Head of caudate nucleus (tissue), 42 donors: Measurements from ENCODE around the gene USH1G.

ENCODE experiments used
- DNase-seq, 42 donors: peaks; one replicate each; pipeline versions ENCODE4 v3.0.0 to v3.0.0-alpha.2; 2020 to 2021; ENCODE audit warnings: mixed read lengths in 7 of 42
- intact Hi-C: fragments of 100-400 bp; cut with DNase I; formaldehyde crosslinking; loops from one replicate; pipeline ENCODE4 v1.15.0; 2022

The USH1G gene

DNA sequence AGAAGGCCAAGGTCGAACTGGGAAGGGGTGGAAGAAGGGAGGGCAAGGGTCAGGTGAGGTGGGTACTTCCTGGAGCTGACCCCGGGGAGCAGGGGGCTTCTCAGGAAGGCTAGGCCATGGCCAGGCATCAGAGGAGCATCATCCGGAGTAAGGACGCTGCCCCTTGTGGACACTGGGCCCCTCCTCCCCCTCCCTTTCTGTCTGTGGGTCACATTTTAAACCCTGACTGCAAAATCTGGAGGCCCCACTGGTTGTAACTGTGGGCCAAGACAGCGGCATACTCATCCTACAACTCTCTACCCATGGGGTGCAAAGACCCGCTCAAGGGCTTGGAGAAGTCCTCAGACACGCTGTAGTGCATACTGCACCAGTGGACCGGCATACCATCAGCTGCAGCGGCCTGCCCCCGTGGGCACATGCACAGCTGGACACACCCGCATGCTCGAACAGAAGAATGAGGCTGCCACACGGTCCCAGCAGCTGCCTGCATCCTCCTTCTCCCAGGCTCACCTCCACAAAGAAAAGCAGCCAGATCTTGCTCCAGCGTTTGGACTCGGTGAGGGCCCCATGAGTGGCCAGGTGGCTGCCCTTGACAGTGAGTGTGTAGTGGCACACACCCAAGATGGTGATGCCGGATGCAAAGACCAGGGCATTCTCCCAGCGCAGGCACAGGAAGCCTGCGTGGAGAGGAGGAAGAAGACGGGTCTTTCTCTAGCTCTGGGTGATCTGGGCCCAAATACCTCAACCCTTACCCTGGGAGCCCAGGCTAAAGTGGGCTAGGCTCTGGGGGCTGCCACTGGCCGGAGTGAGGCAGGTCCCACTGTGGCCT is 30.8 kb downstream of the USH1G start:
- intact Hi-C loops = no loop called here
- no peak for DNase-seq

DNA sequence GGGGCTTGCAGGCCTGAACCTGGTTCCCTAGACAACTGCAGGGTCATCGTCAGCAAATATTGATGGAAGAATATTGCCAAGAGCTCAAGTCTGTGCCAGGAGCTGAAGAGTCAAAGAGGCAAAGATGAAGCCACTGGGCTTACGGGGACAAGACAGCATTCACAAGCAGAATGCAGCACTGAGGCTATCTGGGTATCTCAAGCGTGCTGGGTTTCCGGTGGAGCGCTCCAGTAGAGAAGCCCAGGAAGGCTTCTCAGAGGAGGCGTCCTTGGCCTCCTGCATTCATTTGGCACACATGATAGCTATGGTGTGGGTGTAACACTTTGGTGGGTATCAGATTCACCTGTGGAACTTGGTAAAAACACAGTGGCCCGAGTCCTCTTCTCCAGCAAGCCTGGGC is 32.5 kb downstream of the USH1G start:
- intact Hi-C loops = no loop called here

DNA sequence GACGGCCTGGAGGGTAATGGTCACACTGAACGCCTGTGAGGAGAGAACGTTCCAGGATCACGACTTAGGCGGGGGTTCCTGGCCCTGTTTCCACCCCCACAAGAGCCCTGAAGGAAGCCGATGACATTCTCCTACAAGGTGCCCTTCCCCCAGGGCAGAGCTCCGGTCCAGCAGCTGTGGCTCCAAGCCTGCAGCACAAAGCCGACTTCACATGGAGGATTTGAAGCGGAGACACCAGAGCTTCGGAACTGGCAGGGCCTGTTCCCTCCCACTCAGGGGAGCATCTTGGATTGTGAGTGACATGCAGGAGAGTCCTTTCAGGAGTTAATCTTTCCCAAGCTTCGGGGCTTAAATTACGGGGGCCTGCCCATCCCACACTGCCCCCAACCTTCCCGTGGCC is 34.6 kb downstream of the USH1G start:
- no peak for DNase-seq
- intact Hi-C loops = no loop called here

More for the DNA sequence above, 32.5 kb downstream of the USH1G start:
- no peak for DNase-seq

DNA sequence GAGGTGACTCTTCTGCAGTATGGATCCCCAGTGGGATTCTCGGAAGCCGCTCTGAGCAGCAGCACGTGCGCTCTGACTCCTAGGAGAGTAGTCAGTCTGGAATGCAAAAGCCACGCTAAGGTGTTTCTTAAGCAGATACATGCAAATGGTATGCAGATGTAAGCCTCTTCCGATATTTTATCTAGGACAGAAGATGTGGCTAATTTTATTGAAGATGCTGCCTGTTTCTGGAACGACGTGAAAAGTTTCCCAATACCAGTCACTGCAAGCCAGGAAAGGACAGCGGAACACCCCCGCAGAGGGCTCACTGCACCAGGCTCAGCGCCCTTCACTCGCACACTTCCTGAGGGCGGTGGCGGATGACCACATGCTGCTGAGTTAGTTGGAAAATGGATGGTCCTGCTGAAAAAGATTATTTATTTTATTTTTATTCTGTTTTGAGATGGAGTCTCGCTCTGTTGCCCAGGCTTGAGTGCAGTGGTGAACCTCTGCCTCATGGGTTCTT is 39.8 kb downstream of the USH1G start:
- no peak for DNase-seq
- intact Hi-C loops = no loop called here

DNA sequence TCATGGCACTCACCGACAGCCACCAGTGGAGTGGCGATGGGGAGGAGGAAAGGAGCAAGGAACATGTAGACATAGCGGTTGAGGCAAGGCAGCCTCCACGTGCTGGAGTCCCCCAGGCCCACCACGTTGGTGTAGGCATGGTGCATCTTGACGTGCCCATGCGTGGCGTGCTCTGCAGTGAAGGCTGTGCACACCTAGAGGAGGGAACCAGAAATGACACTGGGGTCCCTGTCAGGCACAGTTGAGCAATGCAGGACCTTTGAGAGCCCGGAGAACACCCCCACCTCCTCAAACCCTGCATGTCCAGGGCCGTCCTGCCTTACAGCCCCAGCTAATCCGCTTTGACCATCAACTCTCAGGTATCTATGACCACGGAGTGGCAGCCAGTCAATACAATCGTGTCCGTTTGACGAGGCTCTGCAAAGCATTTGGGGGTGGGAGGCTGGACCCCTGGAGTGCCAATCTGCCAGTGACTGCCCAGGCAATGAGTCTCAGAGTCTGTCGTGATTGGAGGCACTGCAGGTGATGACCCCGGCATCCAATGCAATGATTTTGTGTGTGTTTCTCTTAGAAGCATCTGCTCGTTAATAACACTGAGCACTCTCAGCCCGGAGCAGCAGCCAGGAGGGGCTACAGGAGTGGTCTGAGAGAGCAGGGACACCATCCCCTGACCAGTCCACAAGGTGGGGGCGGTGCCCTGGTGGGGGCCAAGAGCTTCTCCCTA is 40.4 kb downstream of the USH1G start:
- intact Hi-C loops = no loop called here
- no peak for DNase-seq

DNA sequence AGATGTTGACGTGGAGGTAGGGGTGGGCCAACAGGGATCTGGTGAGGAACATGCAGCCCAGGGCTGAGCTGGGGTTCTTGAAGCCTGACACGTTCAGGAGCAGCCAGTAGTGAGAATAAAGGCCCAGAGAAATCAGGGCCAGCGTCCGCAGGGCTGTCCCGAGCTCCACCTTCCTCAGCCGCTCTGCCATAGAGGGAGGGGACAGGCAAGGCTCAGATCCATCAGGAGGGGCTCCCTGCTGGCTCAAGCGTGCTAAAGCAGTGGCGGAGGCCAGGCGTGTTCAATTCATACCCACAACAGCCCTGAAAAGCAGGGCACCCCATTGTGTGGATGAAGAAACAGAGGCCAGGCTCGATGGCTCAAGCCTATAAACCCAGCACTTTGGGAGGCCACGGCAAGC is 42.0 kb downstream of the USH1G start:
- no peak for DNase-seq
- intact Hi-C loops = no loop called here

DNA sequence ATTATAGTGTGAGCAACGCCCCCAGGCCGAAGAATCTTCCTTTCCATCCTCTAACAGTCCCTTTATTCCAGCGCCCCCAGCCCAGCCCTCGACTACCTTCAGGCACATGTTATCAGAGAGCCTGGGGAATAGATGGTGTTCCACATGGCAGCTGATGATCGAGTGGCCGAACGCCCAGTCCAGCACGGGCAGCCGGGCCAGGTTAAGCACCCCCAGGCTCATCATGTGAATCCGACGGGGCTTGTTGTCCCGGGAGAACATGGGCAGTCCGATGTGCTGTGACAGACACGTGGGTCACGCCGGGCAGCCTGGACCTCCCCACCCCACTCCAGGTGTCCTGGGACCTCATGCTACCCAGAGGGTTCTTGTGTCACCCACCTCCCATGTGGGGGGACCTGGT is 43.7 kb downstream of the USH1G start:
- intact Hi-C loops = no loop called here
- no peak for DNase-seq

DNA sequence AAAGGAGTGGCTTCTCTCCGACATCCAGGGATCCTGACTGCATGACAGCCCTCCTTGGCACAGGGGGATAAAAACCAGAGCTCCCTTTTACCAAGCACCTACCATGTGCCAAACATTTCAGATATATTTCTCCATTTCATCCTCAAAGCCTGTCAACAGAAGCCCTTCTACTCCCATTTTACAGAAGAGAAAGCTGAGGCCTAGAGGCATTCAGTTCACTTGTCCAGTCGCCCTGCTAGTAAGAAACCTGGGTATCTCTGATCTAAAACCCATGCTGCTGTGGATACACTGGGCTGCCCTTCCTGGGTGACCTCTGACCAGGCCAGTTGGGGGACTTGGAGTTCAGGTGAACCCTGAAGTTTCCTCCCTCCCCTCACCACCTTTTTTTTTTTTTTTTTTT is 44.4 kb downstream of the USH1G start:
- no peak for DNase-seq
- intact Hi-C loops = no loop called here

DNA sequence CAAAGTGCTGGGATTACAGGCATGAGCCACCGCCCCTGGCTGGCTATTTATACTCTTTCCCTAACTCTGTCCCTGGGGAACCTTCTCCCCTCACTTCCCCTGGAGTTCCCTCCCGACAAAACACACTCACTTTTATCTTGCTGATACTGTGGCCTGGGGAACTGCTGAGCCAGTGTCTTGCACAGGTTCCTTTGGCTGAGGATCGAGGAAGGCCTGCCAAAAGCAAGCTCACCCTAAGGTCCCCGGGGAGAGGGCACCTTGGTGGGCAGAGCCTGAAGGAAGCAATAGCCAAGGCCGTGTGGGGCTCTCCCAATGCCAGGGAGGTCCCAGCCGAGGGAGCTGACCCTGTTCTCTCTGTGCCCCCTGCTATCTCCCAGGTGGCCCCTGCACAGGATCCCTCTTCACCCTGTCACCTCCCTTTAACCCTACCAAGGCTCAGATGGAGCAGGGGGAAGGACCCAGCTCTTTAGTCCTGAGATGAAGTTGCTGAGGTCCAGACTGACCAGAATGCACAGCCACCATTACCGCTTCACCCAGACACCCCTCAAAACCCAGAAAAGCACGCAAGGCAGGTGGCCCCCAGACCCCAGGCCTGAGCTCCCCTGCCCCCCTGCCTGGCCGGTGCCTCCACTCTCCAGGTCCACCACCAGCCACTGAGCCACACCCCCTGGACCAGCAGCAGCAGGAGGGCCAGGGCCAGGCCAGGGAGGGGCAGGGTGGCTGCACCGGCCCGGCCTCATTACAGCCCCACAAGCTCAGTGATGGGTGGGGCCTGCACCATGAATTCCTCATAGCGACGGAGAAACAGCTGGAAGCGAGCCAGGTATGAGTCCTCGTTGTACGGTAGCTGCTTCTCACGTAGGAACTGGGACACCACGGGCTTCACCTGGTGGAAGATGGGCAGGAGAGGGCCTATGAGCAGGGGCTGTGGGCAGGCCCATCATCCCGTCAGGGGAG is 45.2 kb downstream of the USH1G start:
- intact Hi-C loops = no loop called here
- no peak for DNase-seq

DNA sequence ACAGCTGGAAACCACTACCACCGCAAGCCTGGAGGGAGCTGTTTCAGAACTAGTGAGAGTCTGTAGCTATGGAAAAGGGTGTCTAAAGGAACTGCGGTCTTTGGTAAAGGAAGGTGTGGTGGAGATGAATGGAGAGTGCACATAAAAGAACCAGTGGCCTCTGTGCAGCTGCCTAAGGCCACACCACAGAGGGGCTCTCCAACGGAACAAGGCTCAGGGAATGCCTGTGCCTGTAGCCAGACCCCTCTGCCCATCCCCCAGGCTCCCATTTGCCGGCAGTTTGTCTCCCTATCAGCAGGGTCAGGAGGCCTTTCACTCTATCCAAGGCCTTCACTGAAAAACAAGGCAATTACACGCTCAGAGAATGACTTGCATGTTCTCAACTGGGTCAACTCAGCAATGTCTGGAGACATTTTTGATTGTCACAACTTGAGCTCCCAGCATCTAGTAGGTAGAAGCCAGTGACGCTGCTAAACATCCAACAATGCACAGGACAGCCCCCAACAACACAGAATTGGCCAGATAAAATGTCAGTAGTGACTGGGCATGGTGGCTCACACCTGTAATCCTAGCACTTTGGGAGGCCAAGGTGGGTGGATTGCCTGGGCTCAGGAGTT is 47.0 kb downstream of the USH1G start:
- no peak for DNase-seq
- intact Hi-C loops = no loop called here

DNA sequence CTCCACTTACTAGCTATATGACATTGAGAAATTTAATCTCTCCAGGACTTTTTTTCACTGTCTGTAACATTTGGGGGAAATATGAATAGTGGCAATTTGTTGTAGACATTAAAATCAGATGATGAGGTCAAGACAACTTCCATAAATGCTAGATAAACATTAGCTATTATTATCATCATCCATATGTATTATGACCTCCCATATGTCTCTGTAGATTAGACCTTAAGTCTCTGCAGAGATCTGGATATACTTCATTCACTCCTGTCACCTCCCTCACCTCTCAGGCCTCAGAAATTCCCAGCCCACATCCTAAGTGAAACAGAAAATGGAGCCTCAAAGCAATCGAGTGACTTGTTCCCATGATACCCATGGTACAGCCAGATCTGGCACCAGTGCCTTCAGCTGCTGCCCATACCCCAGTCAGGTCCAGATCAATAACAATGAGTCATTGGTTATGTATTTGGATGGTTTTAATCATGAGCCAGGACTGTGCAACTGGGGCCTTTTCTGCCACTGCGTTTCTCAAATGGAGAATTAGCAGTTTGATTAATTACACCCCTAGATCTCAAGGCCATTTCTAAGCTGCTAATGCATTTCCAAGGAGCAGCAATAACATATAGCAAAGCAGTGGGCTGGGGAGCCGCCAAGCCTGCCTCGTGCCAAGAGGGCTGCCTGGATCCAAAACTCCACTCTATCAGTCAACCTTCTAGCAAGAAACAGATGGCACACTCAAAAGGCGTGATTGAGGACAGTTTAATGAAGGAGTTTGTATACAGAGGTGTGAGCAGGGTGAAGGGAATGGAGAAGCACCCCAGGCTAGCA is 47.7 kb downstream of the USH1G start:
- intact Hi-C loops = no loop called here
- DNase-seq = no peak

DNA sequence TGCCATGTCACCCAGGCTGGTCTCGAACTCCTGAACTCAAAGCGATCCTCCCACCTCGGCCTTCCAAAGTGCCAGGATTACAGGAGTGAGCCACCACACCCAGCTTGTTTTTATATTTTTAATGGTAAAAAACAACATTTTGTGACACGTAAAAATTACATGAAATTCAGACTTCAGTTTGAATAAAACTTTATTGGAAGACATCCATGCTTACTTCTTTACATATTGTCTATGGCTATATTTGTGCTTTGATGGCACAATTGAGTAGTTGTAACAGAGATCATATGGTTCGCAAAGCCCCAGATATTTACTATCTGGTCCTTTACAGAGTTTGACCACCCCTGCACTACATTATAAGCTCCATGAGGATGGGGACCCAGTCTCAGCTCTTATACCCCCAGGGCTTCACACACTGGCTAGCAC is 48.4 kb downstream of the USH1G start:
- intact Hi-C loops = no loop called here
- no peak for DNase-seq

DNA sequence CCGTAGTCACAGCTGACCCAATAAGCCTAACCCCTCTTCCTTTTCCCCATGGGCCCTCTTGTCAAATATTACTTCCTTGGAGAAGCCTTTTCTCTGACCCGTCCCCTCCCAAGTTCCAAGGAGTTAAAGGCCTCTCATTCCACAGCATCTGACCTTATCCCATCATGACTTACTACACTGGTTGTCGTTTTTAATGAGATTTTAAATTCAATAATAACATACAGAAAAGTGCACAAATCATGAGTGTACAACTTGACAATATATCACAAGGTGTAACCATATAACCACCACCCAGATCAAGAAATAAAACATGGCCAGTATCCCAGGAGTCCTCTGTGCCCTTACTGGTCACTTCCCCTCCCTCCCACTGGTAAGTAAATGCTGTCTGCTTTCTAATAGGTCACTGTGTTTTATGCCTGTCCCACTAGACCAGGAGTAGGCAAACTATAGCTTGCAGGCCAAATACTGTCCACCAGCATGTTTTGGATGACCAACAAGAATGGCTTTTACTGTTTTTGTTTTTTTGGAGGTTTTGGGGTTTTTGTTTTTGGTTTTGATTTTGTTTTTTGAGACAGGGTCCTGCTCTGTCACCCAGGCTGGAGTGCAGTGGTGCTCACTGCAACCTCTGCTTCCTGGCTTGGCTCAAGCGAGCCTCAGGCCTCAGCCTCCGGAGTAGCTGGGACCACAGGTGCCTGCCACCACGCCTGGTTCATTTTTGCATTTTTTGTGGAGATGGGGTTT is 49.0 kb downstream of the USH1G start:
- no peak for DNase-seq
- intact Hi-C loops = no loop called here

DNA sequence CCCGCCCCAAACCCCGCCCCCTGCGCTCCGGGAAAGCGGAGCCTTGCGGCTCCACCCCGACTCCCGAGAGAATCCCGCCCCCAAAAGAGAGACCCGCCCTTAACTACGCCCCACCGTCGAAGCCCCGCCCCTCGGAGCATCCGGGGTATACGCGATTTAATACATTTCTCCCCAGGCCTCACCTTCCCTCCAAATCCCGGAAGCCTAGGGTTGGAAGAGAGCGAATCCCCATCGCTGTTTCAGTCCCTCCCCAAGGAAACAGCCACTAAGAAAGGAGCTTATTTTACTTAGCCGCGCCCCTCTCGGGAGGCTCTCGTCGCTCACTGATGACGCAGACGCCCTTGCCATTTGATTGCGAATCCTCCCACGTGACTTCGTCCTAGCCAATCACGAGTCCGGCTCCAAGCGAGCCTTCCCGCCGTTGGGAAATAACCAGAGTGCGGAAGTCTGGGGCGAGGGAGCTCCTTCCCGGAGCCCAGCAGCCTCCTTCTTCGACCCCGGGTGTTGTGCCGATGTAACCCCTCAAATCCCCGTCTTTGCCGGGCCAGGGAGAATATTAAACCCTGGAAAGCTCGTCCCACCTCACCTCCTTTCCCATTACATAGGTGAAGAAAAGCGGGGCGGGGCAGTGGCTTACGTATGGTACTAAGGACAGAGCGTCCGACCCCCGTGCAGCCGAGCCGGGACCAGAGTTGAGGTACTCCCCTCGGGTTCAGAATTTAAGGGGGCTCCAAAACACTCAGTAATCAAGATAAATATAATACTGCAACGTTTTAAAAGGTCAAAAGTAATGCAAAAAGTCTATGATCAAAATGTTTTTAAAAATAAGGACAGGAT is 49.8 kb downstream of the USH1G start:
- DNase-seq = peak; percentile 98 to 100 (median 99)
- intact Hi-C loops = no loop called here

DNA sequence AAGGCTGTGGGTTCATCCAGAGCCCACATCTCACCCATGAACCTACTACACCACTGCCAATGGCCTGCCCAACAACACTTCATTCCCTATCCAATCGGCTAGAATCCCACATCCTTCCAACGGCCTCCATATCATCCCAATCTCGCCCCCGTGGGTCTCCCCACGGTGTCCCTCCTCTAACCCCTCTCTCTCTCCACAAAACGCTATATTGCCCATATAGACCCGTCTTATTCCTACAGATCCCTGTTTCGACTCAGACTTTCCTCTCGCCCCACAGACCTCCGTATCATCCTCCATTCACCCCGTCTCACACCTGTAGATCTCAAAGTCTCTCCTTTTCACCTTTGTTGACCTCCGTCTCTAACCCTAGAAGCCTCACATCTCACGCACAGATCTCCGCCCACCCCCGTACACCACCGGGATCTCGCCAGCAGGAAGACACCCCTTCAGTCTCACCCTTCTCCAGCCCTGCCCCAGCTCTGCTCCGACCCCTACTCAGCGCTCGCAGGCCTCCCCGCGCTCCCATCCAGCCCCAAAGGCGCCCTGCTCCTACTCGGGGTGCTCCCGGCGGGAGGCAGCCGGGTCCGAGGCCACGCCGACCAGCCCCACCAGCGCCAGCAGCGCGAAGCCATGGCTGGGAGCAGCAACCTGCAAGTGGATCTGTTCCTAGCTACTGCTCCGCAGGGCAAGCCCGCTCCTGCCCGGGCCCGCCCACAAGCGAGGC is 50.6 kb downstream of the USH1G start, which contains the start of gene FDXR:
TSS of gene FDXR (minus strand) at position 682 of the 724 bp plus-strand sequence. CDS start at position 632, 50 bp downstream.
- intact Hi-C loops = no loop called here
- DNase-seq = no peak
